ENCODE measurements around the gene DYRK3. TPM values are rescaled to one million over a fixed set of nuclear protein-coding genes. Genes with fewer than 3 reads are reported as not detected.

The DYRK3 gene
- total RNA-seq, 4 donors from 2014 or later, result 14.5 to 21.2 (median 15.9) TPM

DNA sequence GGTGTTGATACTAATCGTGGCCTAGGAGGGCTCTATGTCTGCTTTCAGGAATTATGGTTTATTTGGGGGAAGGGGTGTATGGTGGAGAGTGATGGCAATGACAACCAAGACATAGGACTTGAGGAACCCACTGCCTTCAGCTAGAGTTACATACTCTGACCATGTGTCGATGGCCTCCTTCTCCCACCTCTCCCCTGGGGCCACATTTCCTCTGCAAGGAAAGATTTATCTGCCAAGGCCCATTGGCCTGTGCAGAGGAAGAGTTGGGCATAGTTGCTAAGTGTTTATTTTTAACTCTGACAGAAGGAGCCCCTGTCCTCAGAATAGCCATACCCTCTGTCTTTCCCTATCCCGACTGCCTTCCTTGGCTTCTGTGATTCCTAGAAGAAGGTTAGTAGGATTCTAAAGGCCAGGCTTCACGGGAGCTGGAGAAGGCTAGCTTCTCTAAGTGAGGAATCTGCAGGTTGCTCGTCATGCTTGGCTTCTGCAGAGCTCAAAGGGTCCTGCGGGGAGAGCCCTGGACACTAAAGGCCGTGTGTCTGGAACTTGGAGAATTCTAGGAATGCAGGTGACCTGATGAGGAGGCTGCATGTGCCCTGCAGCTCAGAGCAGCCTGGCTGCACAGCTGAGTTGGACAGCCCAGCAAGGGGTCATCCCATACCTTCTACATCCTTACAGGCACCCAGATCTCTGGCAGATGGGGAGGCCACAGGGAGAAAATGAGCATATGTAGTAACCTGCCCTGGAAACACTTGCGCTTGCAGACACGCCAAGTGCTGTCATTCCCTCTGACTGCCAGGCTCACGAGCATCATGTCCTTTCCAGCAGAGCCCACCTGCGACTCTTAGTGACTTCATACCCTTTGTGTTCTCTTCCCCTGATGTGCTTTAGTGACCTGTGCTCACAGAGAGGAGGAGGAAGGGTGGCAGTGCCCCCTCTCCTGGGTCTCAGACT lies 59.1 kb downstream of the DYRK3 start:
- intact Hi-C loops (cut with DNase I), result no loop called here
- DNase-seq, result peak; percentile 60 to 75
- Histone ChIP-seq H3K27ac (peak overlapping the region; percentile 58 to 91 (median 80)), H3K9me3 (no peaks in the 10 kb centered on the region), H3K36me3 (no peaks in the 10 kb centered on the region), H3K4me1 (peaks cover 55 to 75% of the 10 kb centered on the region in 2 donors), H3K27me3 (no peaks in the 10 kb centered on the region), H3K4me3 (replicated peaks in 1 of 3) (no peak overlapping the region)
- TF ChIP-seq, protein P1, sequence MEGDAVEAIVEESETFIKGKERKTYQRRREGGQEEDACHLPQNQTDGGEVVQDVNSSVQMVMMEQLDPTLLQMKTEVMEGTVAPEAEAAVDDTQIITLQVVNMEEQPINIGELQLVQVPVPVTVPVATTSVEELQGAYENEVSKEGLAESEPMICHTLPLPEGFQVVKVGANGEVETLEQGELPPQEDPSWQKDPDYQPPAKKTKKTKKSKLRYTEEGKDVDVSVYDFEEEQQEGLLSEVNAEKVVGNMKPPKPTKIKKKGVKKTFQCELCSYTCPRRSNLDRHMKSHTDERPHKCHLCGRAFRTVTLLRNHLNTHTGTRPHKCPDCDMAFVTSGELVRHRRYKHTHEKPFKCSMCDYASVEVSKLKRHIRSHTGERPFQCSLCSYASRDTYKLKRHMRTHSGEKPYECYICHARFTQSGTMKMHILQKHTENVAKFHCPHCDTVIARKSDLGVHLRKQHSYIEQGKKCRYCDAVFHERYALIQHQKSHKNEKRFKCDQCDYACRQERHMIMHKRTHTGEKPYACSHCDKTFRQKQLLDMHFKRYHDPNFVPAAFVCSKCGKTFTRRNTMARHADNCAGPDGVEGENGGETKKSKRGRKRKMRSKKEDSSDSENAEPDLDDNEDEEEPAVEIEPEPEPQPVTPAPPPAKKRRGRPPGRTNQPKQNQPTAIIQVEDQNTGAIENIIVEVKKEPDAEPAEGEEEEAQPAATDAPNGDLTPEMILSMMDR (IDR thresholded peaks at IDR 0.05), result no peak
- TF ChIP-seq POLR2A (IDR thresholded peaks at IDR 0.05), result no peak
- WGBS, 2 donors, result 50 to 73% methylated on average over 5 to 11 of the region's 11 CpGs

DNA sequence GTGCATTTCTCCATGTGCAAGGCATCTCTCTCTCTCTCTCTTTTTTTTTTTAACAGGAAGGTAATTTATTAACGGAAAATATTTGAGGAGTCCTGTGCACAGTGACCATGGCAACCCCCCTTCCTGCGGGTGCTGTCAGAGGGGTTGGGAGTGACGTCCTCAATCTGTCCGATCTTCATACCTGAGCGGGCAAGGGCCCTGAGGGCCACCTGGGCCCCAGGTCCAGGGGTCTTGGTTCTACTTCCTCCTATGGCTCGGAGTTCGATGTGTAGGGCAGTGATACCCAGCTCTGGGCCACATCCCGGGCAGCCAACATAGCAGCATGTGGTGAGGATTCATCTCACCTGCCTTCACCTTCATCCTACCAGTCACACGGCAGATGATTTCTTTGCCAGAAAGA lies 60.4 kb downstream of the DYRK3 start:
- Histone ChIP-seq H3K4me3 (replicated peaks in 1 of 3) (no peak overlapping the region), H3K27ac (no peak overlapping the region), H3K4me1 (peaks cover 49 to 75% of the 10 kb centered on the region in 2 donors), H3K27me3 (no peaks in the 10 kb centered on the region), H3K9me3 (no peaks in the 10 kb centered on the region), H3K36me3 (no peaks in the 10 kb centered on the region)
- TF ChIP-seq, protein P1 (IDR thresholded peaks at IDR 0.05), result no peak
- no peak for TF ChIP-seq POLR2A (IDR thresholded peaks at IDR 0.05)
- intact Hi-C loops (cut with DNase I), result no loop called here
- DNase-seq, result no peak
- WGBS, 2 donors, result 83 to 90% methylated on average over 9 of the region's 9 CpGs

DNA sequence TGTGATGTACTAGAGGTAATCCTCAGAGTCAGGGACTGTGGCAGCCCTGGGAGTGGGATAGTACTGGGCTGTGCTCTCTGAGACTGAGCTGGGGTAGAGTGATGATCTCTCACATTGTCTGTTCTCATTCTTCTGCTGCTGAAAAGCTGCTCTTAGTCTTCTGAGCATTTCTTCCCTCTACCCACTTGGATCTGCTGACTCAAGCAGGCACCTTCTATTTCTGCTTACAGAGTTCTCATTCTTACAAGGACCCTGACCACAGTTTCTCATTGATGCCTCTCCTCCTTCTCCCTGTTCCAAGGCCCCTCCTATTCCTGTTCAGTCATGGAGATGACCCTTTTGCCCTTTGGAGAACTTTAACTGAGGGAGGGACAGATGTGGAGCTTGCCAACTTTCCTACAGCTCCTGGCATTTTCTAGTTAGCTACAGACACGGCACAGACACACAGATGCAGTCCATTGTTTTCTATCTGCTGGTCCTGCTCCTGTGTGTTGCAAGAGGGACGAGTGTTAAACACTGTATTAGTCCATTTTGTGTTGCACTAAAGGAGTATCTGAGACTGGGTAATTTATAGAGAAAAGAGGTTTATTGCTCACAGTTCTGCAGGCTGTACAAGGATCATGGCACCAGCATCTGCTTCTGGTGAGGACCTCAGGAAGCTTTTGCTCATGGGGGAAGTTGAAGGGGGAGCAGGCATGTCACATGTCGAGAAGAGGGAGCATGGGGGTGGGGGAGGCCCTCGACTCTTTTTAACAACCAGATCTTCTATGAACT lies 61.7 kb downstream of the DYRK3 start:
- intact Hi-C loops (cut with DNase I), result no loop called here
- no peaks in the 10 kb centered on the region for H3K27me3 ChIP-seq
- no peak overlapping the region for H3K4me3 ChIP-seq (replicated peaks in 1 of 3)
- 76 to 82% methylated on average over 4 of the region's 4 CpGs for WGBS, 2 donors
- no peaks in the 10 kb centered on the region for H3K36me3 ChIP-seq
- no peak overlapping the region for H3K27ac ChIP-seq
- H3K4me1 ChIP-seq, result peaks cover 38 to 68% of the 10 kb centered on the region in 2 donors
- TF ChIP-seq, protein P1 (IDR thresholded peaks at IDR 0.05), result no peak
- no peak for TF ChIP-seq POLR2A (IDR thresholded peaks at IDR 0.05)
- H3K9me3 ChIP-seq, result no peaks in the 10 kb centered on the region
- no peak for DNase-seq

DNA sequence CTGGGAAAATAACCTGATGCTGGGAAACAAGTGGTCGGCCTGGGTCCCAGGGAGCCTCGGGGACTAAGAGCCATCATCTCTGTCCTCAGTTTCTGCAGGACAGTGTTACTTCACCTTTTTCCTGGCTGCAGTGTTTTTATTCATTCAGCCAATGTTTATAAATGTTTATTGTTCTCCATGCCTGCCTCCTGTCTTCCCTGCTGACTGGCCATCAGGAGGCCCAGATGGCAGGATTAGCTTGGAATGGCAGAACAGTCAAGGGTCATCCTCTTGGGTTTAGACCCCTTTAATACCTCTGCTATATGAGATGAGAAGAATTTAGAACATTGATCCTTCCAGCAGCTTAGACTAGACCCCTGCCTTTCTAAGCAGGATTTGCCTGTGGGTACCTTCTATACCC lies 62.7 kb downstream of the DYRK3 start:
- no peaks in the 10 kb centered on the region for H3K36me3 ChIP-seq
- 100% methylated on average over 2 of the region's 2 CpGs for WGBS, 2 donors
- DNase-seq, result no peak
- intact Hi-C loops (cut with DNase I), result no loop called here
- no peaks in the 10 kb centered on the region for H3K9me3 ChIP-seq
- H3K4me1 ChIP-seq, result peaks cover 29 to 67% of the 10 kb centered on the region in 2 donors
- no peak overlapping the region for H3K4me3 ChIP-seq (replicated peaks in 1 of 3)
- no peaks in the 10 kb centered on the region for H3K27me3 ChIP-seq
- TF ChIP-seq POLR2A (IDR thresholded peaks at IDR 0.05), result no peak
- TF ChIP-seq, protein P1 (IDR thresholded peaks at IDR 0.05), result no peak
- H3K27ac ChIP-seq, result no peak overlapping the region

Other genes with a start within 250 kb of the DYRK3 start
- 10 to 100 TPM in 1 of 4 donors, 1 to 10 TPM in 3; 4.7 to 10.5 (median 9.4) TPM for gene IKBKE, start 165.1 kb upstream of the DYRK3 start, total RNA-seq
- gene RASSF5, start 128.0 kb upstream of the DYRK3 start, total RNA-seq, result 10 to 100 TPM; 14.0 to 16.4 (median 14.5) TPM
- gene EIF2D, start 23.1 kb upstream of the DYRK3 start, total RNA-seq, result 10 to 100 TPM; 52.9 to 62.1 (median 57.0) TPM
- gene MAPKAPK2, start 49.4 kb downstream of the DYRK3 start, total RNA-seq, result 10 to 100 TPM; 48.5 to 64.0 (median 59.9) TPM
- gene IL19, start 135.2 kb downstream of the DYRK3 start, total RNA-seq, result not detected
- gene IL10, start 137.0 kb downstream of the DYRK3 start, total RNA-seq, result 1 to 10 TPM in 3 of 4 donors, under 1 TPM in 1; 0.34 to 2.3 (median 1.6) TPM
- not detected for gene IL20, start 230.1 kb downstream of the DYRK3 start, total RNA-seq

All from thyroid gland (tissue), 4 donors.